ENCODE measurements around the gene CDC42BPA. TPM values are rescaled to one million over a fixed set of nuclear protein-coding genes. Genes with fewer than 3 reads are reported as not detected.

CDC42BPA gene
- total and polyA plus RNA-seq, 9 of the 15 experiments (the other 6 are each of a cell fraction or from before 2014, with no cell fraction given), result 8.0 to 77.5 (median 52.1) TPM

DNA sequence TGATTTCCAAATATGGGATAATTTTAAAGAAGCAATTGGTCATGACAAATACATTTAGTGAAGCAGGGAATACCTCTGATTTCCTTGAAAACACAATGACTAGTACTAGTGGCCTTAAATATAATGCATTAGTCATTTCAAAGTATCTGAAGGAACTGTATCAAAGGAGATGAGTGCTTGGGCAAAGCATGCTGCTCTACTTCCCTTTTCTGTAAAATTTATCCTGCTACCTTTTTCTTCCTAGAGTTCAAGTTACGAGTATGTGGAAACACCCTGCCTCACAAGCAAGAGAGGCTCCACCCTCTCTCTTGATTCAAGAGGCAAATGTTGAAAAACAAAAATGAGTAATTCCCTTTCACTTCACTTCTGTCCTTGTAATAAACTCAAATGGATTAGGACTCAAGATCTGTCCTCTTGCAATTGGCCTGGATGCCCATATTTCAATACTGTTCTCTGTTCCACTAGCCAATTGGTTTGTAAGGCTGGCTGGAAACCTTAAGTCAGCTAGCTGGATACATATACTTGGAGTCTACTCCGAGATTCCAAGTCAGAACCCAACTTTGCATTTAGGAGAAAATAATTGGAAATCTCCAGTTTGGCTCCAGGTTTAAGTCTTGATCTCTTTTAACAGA, 92.5 kb downstream of the CDC42BPA start (continued):
- TF ChIP-seq CEBPB (tag; IDR thresholded peaks at IDR 0.05) (peak; percentile 83), NFE2L1 (tag; IDR thresholded peaks at IDR 0.05; ENCODE audit: borderline replicate concordance, low read depth) (no peak), ZNF561 (CRISPR knock-in tag; conservative IDR thresholded peaks at IDR 0.05) (no peak), PHF8 (IDR thresholded peaks at IDR 0.05; ENCODE audit: borderline replicate concordance, low read length) (no peak), BHLHE40 (IDR thresholded peaks at IDR 0.05; ENCODE audit: low read length) (no peak), WHSC1 (IDR thresholded peaks at IDR 0.05; ENCODE audit: low read length) (no peak), L3MBTL2 (IDR thresholded peaks at IDR 0.05) (0 out of 2 replicates have a peak, but pooled peaks have one; percentile 24), XRCC3 (IDR thresholded peaks at IDR 0.05) (no peak), ETV5 (CRISPR knock-in tag; IDR thresholded peaks at IDR 0.05; ENCODE audit: low read depth) (no peak), ZFP36 (IDR thresholded peaks at IDR 0.05; ENCODE audit: low read depth, low read length, partially characterized antibody) (no peak), FOXM1 (IDR thresholded peaks at IDR 0.05; ENCODE audit: low read depth) (no peak), FOXM1 (CRISPR knock-in tag; IDR thresholded peaks at IDR 0.05; ENCODE audit: low read depth) (no peak)
- TF ChIP-seq, protein P1, sequence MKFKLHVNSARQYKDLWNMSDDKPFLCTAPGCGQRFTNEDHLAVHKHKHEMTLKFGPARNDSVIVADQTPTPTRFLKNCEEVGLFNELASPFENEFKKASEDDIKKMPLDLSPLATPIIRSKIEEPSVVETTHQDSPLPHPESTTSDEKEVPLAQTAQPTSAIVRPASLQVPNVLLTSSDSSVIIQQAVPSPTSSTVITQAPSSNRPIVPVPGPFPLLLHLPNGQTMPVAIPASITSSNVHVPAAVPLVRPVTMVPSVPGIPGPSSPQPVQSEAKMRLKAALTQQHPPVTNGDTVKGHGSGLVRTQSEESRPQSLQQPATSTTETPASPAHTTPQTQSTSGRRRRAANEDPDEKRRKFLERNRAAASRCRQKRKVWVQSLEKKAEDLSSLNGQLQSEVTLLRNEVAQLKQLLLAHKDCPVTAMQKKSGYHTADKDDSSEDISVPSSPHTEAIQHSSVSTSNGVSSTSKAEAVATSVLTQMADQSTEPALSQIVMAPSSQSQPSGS (CRISPR knock-in tag; IDR thresholded peaks at IDR 0.05), result no peak
- TF ChIP-seq, protein P2, sequence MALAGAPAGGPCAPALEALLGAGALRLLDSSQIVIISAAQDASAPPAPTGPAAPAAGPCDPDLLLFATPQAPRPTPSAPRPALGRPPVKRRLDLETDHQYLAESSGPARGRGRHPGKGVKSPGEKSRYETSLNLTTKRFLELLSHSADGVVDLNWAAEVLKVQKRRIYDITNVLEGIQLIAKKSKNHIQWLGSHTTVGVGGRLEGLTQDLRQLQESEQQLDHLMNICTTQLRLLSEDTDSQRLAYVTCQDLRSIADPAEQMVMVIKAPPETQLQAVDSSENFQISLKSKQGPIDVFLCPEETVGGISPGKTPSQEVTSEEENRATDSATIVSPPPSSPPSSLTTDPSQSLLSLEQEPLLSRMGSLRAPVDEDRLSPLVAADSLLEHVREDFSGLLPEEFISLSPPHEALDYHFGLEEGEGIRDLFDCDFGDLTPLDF (CRISPR knock-in tag; IDR thresholded peaks at IDR 0.05), result 0 out of 2 replicates have a peak, but pooled peaks have one; percentile 32
- TF ChIP-seq, protein P3, sequence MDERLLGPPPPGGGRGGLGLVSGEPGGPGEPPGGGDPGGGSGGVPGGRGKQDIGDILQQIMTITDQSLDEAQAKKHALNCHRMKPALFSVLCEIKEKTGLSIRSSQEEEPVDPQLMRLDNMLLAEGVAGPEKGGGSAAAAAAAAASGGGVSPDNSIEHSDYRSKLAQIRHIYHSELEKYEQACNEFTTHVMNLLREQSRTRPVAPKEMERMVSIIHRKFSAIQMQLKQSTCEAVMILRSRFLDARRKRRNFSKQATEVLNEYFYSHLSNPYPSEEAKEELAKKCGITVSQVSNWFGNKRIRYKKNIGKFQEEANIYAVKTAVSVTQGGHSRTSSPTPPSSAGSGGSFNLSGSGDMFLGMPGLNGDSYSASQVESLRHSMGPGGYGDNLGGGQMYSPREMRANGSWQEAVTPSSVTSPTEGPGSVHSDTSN (CRISPR knock-in tag; IDR thresholded peaks at IDR 0.05; ENCODE audit: low read depth), result no peak
- TF ChIP-seq, protein P3 (tag; conservative IDR thresholded peaks at IDR 0.05; ENCODE audit: low read depth), result peak; percentile 27
- TF ChIP-seq, protein P4, sequence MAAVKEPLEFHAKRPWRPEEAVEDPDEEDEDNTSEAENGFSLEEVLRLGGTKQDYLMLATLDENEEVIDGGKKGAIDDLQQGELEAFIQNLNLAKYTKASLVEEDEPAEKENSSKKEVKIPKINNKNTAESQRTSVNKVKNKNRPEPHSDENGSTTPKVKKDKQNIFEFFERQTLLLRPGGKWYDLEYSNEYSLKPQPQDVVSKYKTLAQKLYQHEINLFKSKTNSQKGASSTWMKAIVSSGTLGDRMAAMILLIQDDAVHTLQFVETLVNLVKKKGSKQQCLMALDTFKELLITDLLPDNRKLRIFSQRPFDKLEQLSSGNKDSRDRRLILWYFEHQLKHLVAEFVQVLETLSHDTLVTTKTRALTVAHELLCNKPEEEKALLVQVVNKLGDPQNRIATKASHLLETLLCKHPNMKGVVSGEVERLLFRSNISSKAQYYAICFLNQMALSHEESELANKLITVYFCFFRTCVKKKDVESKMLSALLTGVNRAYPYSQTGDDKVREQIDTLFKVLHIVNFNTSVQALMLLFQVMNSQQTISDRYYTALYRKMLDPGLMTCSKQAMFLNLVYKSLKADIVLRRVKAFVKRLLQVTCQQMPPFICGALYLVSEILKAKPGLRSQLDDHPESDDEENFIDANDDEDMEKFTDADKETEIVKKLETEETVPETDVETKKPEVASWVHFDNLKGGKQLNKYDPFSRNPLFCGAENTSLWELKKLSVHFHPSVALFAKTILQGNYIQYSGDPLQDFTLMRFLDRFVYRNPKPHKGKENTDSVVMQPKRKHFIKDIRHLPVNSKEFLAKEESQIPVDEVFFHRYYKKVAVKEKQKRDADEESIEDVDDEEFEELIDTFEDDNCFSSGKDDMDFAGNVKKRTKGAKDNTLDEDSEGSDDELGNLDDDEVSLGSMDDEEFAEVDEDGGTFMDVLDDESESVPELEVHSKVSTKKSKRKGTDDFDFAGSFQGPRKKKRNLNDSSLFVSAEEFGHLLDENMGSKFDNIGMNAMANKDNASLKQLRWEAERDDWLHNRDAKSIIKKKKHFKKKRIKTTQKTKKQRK (IDR thresholded peaks at IDR 0.05; ENCODE audit: borderline replicate concordance, low read depth, low read length), result no peak
- TF ChIP-seq, protein P5, sequence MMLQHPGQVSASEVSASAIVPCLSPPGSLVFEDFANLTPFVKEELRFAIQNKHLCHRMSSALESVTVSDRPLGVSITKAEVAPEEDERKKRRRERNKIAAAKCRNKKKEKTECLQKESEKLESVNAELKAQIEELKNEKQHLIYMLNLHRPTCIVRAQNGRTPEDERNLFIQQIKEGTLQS (IDR thresholded peaks at IDR 0.05), result 0 out of 2 replicates have a peak, but pooled peaks have one; percentile 12
- TF ChIP-seq, protein P5 (CRISPR knock-in tag; conservative IDR thresholded peaks at IDR 0.05), result no peak
